HG03045 (cell line): ENCODE measurements around the gene RBPMS2.
"Not testable (repeated sequence)": the region's sequence is repeated elsewhere in the genome, so short reads cannot be mapped to it uniquely, and the experiment has no call there.

Source experiments
- ATAC-seq: cut with Tn5 transposase; IDR thresholded peaks from one replicate; pipeline ENCODE4 v1.9.1; 2021; ENCODE audit warnings: mild to moderate bottlenecking, moderate library complexity; ENCODE audit not compliant: unreplicated experiment

RBPMS2 gene

GRCh38 chr15:64775551-64776401 lies at the start of gene RBPMS2:
TSS of gene RBPMS2 (minus strand) at chr15:64775589. CDS start at chr15:64775319, 270 bp downstream.
- no peak for ATAC-seq

GRCh38 chr15:64824929-64825430 lies 49.6 kb upstream of the RBPMS2 start:
- ATAC-seq = no peak

- no peak for ATAC-seq
Observed at GRCh38 chr15:64816452-64816851, 41.1 kb upstream of the RBPMS2 start.

- not testable (repeated sequence) for ATAC-seq
Observed at GRCh38 chr15:64814965-64815364, 39.6 kb upstream of the RBPMS2 start.

- ATAC-seq = not testable (repeated sequence)
Observed at GRCh38 chr15:64814283-64814682, 38.9 kb upstream of the RBPMS2 start.

GRCh38 chr15:64813075-64813474 lies 37.7 kb upstream of the RBPMS2 start:
- no peak for ATAC-seq

GRCh38 chr15:64810497-64811326 lies 35.3 kb upstream of the RBPMS2 start:
- no peak for ATAC-seq

- no peak for ATAC-seq
Observed at GRCh38 chr15:64809649-64810496, 34.5 kb upstream of the RBPMS2 start.

- no peak for ATAC-seq
Observed at GRCh38 chr15:64808785-64809453, 33.5 kb upstream of the RBPMS2 start.

- no peak for ATAC-seq
Observed at GRCh38 chr15:64807751-64808222, 32.4 kb upstream of the RBPMS2 start.

GRCh38 chr15:64807051-64807749 lies 31.8 kb upstream of the RBPMS2 start:
- no peak for ATAC-seq

GRCh38 chr15:64806509-64806908 lies 31.1 kb upstream of the RBPMS2 start:
- ATAC-seq = no peak

GRCh38 chr15:64804619-64805018 lies 29.2 kb upstream of the RBPMS2 start:
- no peak for ATAC-seq

GRCh38 chr15:64803526-64803925 lies 28.1 kb upstream of the RBPMS2 start:
- no peak for ATAC-seq

GRCh38 chr15:64800476-64800875 lies 25.1 kb upstream of the RBPMS2 start:
- ATAC-seq = no peak

GRCh38 chr15:64798905-64799304 lies 23.5 kb upstream of the RBPMS2 start:
- ATAC-seq = not testable (repeated sequence)

- ATAC-seq = not testable (repeated sequence)
Observed at GRCh38 chr15:64795921-64796320, 20.5 kb upstream of the RBPMS2 start.

GRCh38 chr15:64795299-64795698 lies 19.9 kb upstream of the RBPMS2 start:
- ATAC-seq = not testable (repeated sequence)

GRCh38 chr15:64792282-64792681 lies 16.9 kb upstream of the RBPMS2 start:
- ATAC-seq = no peak
